ENCODE results near the gene SERINC4. TPM values are rescaled to one million over a fixed set of nuclear protein-coding genes. Genes with fewer than 3 reads are reported as not detected.
A peak's percentile ranks its signal among the peaks of the same experiment; 100 is the strongest.

SERINC4 gene
- total and polyA plus RNA-seq, 9 of the 15 experiments (the other 6 are each of a cell fraction or from before 2014, with no cell fraction given) = 0.14 to 0.86 (median 0.18) TPM; not detected in 2

GRCh38 chr15:43777267-43777914, 22.6 kb downstream of the SERINC4 start (continued):
- TF ChIP-seq E2F6 (IDR thresholded peaks at IDR 0.05; ENCODE audit: borderline replicate concordance in 1 of 2, extremely low read depth in 1 of 2, insufficient read depth in 1 of 2, insufficient read length in 1 of 2, low read depth in 1 of 2, low read length in 1 of 2, poor library complexity in 1 of 2, severe bottlenecking in 1 of 2) = peak; percentile 23 to 81
- TF ChIP-seq CUX1 (CRISPR knock-in tag; IDR thresholded peaks at IDR 0.05) = no peak
